HG03520 (cell line): ENCODE results near the gene SLC66A2.
"Not testable (repeated sequence)": the region's sequence is repeated elsewhere in the genome, so short reads cannot be mapped to it uniquely, and the experiment has no call there.

Source experiments
- ATAC-seq: cut with Tn5 transposase; IDR thresholded peaks from one replicate; pipeline ENCODE4 v1.9.1; 2021; ENCODE audit warnings: mild to moderate bottlenecking, moderate library complexity; ENCODE audit not compliant: unreplicated experiment

Gene SLC66A2

GRCh38 chr18:79883461-79884293, 67.8 kb downstream of the SLC66A2 start:
- ATAC-seq, result no peak

DNA sequence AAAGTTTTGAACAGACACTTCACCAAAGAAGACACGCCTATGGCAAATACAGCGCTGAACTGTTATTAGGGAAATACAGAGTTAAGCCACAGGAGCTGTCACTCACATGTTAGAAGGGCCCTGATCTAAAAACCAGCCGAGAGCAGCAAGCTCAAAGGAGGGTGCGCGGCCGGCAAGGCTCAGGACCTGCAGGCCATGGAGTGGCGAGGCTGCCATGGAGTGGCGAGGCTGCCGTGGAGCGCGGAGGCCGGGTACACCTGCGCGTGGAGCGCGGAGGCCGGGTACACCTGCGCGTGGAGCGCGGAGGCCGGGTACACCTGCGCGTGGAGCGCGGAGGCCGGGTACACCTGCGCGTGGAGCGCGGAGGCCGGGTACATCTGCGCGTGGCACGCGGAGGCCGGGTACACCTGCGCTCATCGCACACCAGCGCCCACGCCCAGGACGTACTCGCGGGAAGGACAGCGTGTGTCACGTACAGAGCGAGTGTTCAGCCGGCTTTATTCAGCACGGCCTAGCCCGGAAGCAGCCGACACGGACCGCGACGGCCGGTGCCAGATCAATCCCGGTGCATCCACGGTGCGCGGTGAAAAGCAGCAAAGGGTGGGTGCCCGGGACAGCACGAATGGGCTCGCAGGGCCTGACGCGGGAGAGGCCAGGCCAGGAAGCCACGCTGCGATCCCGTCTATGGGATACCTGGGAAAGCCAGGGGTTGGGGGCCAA, 68.8 kb downstream of the SLC66A2 start:
- ATAC-seq, result no peak

- ATAC-seq, result no peak
These were observed 69.8 kb downstream of the SLC66A2 start for GRCh38 chr18:79881695-79882094.

- no peak for ATAC-seq
These were observed 71.9 kb downstream of the SLC66A2 start for GRCh38 chr18:79879566-79879965.

- ATAC-seq, result no peak
These were observed 72.6 kb downstream of the SLC66A2 start for GRCh38 chr18:79878741-79879378.

GRCh38 chr18:79878246-79878645, 73.2 kb downstream of the SLC66A2 start:
- ATAC-seq, result not testable (repeated sequence)

DNA sequence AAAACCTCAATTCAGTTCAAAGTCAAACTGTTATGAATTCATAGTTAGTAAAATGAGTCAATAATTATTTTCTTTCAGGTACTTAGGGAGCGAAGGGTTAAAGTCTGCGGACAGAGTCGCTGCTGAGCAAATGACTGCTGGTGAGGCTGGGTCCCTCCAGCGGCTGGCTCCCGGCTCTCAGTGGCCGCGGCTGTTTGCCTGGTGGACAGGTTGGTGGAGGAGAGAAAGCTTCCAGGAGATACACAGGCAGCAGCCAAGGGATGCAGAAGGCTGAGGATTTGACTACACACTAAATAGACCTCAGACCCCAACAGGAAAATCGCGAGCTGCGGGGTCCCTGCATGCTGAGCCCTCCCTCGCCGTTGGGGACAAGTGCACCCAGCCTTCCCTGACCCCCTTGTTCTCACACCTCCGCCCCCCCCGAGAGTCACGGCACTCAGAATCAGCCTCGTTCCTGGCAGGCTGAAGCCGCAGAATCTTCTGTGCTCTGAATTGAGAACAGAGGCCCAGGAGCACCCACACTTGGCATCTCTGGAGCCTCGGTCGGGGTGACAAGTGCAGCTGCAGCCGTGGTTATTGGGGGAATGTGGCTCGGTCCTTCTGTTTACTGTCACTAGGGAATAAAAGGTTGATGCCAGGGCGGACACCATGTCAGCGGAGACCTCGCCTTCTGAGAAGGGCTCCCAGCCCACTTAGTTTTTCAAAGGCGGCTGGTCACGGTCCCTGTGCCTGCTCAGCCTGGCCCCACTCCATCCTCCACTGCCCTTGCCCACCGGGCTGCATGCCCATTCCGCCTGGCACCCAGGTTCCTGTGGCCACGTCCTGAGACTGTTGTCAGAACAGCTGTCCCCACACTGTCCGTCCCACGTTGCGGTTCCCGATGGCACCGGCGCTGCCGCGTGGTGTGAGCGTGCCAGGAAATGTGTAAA, 74.0 kb downstream of the SLC66A2 start:
- ATAC-seq, result no peak

DNA sequence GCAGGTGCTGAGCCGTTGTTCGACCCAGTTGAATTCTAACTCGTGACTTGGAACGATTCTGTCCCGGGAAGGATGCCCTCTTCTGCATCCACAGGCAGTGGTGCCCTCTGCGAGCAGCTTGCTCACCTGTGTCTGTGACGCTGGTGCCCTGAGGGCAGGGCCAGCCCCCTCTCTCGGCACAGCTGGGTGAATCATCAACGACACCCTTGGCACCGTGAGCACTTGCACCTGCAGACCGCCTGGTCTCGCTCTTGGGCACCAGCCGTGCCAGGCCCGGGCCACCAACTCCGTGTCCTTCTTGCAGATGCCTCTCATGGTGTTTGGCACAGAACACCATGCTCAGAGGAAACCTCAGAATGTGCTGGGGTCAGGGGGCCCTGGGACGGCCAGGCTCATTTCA, 75.0 kb downstream of the SLC66A2 start:
- no peak for ATAC-seq

DNA sequence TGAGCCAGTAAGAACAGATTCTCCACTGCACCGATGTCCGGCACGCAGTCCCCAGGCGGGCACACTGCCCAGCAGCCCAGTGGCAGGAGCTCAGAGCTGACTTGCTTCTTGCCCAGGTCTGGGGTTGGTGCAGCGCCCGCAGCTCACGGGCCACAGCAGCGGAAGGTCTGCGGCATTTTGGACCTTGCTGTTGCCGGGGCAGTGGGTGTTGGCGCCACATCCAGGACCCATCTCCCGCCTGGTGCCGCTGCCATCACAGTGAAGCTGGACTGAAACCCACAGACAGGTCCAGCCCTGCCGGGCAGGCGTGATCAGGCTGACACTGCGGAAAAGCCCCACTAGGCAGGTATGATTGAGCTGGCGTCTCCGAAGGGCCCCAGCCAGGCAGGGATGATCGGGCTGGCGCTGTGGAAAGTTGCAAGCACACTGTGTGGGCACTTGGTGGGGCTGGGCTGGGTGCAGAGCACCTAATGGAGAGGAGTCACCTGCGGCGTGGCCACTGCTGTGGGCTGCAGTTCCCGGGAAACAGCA, 75.5 kb downstream of the SLC66A2 start:
- ATAC-seq, result no peak

- no peak for ATAC-seq
These were observed 75.9 kb downstream of the SLC66A2 start for GRCh38 chr18:79875531-79875919.

- no peak for ATAC-seq
These were observed 76.6 kb downstream of the SLC66A2 start for GRCh38 chr18:79874553-79875530.

- no peak for ATAC-seq
These were observed 77.9 kb downstream of the SLC66A2 start for GRCh38 chr18:79873449-79874110.

GRCh38 chr18:79872527-79873444, 78.7 kb downstream of the SLC66A2 start:
- ATAC-seq, result no peak

GRCh38 chr18:79871481-79872091, 79.9 kb downstream of the SLC66A2 start:
- no peak for ATAC-seq

DNA sequence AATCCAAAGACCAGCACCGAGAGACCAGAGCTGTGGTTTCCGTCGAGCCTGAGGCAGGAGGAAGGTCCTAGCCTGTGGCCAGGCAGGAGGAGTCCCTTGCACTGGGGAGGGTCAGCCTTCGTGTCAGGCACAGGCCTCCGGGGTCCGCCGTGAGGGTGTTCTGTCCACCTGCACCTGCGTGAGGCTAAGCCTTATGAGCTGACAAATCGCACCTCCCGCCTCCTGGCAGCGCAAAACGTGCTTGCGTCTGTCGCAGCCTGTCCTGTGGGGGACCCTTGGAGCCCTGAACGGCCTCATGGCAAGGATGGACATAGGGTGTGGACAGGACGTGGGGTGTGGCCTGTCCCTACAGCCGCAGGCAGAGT, 80.4 kb downstream of the SLC66A2 start:
- no peak for ATAC-seq

DNA sequence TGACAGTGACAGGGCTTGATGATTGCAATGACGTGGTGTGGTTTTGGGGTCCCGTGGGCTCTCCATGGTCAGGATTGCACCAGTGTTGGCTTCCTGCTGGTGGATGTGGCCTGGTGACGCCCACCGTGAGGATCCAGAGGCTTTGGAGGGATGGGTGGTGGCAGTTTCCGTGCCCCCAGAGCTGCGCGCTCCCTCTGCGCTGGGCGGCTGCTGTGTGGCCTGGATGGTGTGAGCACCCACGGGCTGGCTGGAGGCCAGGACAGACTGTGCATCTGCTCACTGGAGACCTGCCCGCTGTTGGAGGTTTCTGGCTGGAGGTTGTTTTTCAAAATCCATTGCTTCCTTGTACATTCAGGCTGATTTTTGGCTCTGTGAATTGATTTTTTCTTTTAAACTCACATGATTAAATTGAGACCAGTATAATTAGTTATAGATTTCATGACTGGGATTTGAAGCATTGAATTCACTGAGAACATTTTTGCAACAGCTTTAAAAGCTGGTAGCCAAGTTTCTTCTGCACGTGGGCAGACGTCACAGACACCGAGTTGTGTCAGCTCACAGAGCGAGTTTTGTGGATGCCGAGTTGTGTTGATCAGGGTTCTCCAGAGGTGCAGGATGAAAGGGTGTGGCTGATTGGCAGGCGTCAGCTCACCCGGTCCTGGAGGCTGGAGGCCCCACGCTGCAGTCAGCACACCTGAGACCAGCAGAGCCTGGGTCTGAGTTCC, 81.0 kb downstream of the SLC66A2 start:
- no peak for ATAC-seq
